Brain pericyte (primary cell): Measurements from ENCODE around the gene KCNQ1.
A peak's percentile ranks its signal among the peaks of the same experiment; 100 is the strongest.

Source experiments
- DNase-seq: peaks from one replicate; pipeline ENCODE4 v3.0.0-alpha.2; 2012; ENCODE audit warnings: low read depth, low spot score

KCNQ1 gene

GRCh38 chr11:2699185-2699530 lies 254.3 kb downstream of the KCNQ1 start:
- DNase-seq = no peak

GRCh38 chr11:2699531-2700414 lies 255.0 kb downstream of the KCNQ1 start, which contains the start of gene KCNQ1OT1:
TSS of gene KCNQ1OT1 (minus strand) at chr11:2699994.
- peak; percentile 76 for DNase-seq

GRCh38 chr11:2700415-2701211 lies 255.8 kb downstream of the KCNQ1 start:
- DNase-seq = no peak

- no peak for DNase-seq
Observed at GRCh38 chr11:2701230-2701629, 256.4 kb downstream of the KCNQ1 start.

GRCh38 chr11:2701898-2702434 lies 257.2 kb downstream of the KCNQ1 start:
- DNase-seq = no peak

GRCh38 chr11:2702771-2703362 lies 258.1 kb downstream of the KCNQ1 start:
- DNase-seq = no peak

GRCh38 chr11:2703363-2704141 lies 258.7 kb downstream of the KCNQ1 start:
- DNase-seq = no peak

GRCh38 chr11:2704356-2704755 lies 259.5 kb downstream of the KCNQ1 start:
- DNase-seq = no peak

- no peak for DNase-seq
Observed at GRCh38 chr11:2704896-2705606, 260.2 kb downstream of the KCNQ1 start.

- no peak for DNase-seq
Observed at GRCh38 chr11:2706321-2706720, 261.5 kb downstream of the KCNQ1 start.

- DNase-seq = no peak
Observed at GRCh38 chr11:2707736-2708135, 262.9 kb downstream of the KCNQ1 start.

GRCh38 chr11:2708151-2708581 lies 263.4 kb downstream of the KCNQ1 start:
- DNase-seq = no peak

- no peak for DNase-seq
Observed at GRCh38 chr11:2708757-2709281, 264.0 kb downstream of the KCNQ1 start.

GRCh38 chr11:2709429-2709828 lies 264.6 kb downstream of the KCNQ1 start:
- DNase-seq = no peak

GRCh38 chr11:2711161-2711560 lies 266.4 kb downstream of the KCNQ1 start:
- DNase-seq = no peak

- DNase-seq = no peak
Observed at GRCh38 chr11:2713094-2713493, 268.3 kb downstream of the KCNQ1 start.

GRCh38 chr11:2713661-2714462 lies 269.1 kb downstream of the KCNQ1 start:
- DNase-seq = no peak

GRCh38 chr11:2714463-2714800 lies 269.6 kb downstream of the KCNQ1 start:
- DNase-seq = no peak

GRCh38 chr11:2714871-2715270 lies 270.1 kb downstream of the KCNQ1 start:
- no peak for DNase-seq
